Right ventricle myocardium superior (tissue), 1 donor: ENCODE data around the gene SAMD4B. TPM values are rescaled to one million over a fixed set of nuclear protein-coding genes. Genes with fewer than 3 reads are reported as not detected.
"Not testable (repeated sequence)": the region's sequence is repeated elsewhere in the genome, so short reads cannot be mapped to it uniquely, and the experiment has no call there.

Experiments
- ATAC-seq: fragments of 200-7000 bp; cut with Tn5 transposase; one replicate; pipeline ENCODE4 v1.9.1; 2020; ENCODE audit warnings: mild to moderate bottlenecking; ENCODE audit not compliant: poor library complexity
- DNase-seq: peaks from one replicate; pipeline ENCODE4 v3.0.0-alpha.2; 2020
- intact Hi-C: fragments of 100-400 bp; cut with DNase I; formaldehyde crosslinking; loops from one replicate; pipeline ENCODE4 v1.11.2; 2022
- total RNA-seq: library from RNA; stranded (reverse); fragmentation: NEBNext Ultra II Directional; extraction: Animal tissue kit (Norgen Biotek cat#: 25700); gene quantifications from one replicate; pipeline ENCODE4 v1.2.1, GENCODE V29; 2021
- donor health status: DM: no; HTN: yes; CAD: no; lungs with severe emphysema.

SAMD4B gene
- total RNA-seq, 1 donor from 2014 or later: 43.1 TPM

DNA sequence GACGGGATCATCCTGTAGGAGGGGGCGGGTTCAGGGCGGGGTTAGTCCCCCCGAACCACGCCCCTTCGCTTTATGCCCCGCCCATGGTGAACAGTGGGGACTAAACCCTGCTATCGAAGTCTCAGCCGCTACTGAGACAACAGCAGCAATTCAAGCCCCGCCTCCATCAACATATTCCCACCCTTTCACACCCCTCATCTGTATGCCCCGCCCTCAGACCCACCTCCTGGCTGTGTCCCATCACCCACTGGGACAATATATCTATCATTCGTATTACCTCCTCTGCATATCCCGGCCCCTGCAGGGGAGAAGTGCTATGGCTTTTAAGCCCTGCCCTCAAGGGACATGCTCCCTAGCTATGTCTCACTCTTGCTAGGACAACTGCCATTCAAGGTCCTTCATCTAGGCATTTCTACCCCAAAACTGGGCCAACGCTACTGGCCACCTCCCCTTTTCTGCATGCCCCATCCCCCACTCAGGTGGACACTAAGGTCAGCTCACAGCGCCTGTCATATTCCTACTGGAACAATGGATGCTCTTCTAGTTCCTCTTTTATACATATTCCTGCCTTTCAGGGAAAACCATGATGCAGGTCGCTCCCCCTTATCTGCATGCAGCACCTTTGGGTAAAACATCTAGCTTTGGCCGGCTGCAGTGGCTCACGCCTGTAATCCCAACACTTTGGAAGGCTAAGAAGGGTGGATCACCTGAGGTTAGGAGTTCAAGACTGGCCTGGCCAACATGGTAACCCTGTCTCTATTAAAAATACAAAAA lies 33.5 kb upstream of the SAMD4B start:
- intact Hi-C loops: no loop called here
- DNase-seq (no peak), ATAC-seq (no peak)

DNA sequence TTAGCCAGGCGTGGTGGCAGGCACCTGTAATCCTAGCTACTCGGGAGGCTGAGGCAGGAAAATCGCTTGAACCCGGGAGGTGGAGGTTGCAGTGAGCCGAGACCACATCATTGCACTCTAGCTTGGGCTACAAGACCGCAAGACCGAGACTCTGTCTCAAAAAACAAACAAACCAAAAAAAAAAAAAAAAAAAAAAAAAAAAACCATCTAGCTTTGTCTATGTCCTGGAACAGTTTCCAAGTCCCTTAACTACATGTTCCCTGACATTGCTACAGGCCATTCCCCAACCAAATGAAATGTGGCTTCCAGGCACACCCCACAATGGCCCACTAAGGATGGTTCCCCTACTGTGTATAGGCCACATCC lies 32.9 kb upstream of the SAMD4B start:
- intact Hi-C loops, DNase-seq, ATAC-seq: not testable (repeated sequence)

DNA sequence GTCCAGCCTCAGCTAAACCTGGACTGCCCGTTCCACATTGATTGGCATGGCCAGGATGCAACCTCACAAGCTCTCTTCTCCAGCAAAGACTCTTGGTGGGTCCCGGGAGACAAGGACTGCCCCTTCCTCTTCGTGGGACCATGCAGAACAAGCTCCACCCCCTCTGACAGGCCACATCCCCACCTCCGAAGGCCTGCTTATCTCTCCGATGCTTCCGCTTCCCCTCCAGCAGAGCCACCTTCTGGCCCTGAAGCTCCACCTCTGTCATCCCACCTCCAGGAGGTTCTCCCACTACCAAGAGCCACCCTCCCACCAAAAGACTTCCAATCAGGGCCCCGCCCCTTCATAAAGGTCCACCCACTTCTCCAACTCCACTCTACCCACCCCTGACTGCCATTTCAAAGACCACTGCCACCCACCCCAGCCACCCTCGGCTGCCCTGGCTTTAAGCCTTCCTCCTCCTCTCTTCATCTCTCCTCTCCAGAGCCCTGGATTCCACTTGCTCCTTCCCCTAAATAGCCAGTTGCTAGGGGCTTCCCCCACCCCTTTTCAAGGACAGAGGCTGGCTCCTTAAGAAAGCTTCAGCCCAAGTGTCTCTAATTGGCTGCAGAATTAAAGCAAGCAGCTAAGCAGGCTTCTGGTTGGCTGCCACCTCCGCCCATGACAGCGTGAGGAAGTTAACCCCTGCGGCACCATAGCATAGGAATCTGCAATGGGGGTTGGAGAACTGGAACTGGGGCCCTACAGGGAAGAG lies 31.5 kb upstream of the SAMD4B start:
- intact Hi-C loops: no loop called here
- no peak for DNase-seq
- ATAC-seq: no peak

DNA sequence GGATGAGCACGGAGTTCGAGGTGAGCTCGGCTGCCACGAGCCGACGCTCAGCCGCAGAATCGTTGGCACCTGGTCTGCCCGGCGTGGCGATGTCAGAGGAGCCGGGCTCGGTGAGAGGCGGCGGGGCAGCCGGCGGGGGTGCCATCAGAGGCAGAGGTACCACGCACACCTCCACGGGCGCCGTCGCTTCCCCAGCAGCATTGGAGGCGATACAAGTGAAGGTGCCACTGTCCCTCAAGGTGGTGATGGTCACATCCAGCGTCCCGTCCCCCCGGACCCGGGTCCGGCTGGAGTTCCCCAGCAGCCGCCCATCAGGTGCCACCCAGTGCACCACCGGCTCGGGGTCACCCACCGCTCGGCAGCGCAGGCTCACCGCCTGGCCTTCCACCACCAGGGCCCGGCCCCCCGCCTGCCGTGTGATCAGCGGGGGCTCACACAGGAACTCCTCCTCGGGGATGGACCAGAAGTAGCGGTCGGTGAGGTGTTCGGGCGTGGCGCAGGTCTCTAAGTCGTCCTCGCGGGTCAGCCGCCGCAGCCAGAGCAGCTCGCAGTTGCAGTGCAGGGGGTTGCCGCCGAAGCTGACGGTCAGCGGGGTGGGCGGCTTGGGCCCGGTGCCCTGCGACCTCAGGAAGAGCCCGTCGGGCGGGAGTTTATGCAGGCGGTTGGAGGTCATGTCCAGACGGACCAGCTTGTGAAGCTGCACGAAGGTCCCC lies 28.0 kb upstream of the SAMD4B start:
- intact Hi-C loops: no loop called here
- ATAC-seq: no peak
- DNase-seq: no peak

DNA sequence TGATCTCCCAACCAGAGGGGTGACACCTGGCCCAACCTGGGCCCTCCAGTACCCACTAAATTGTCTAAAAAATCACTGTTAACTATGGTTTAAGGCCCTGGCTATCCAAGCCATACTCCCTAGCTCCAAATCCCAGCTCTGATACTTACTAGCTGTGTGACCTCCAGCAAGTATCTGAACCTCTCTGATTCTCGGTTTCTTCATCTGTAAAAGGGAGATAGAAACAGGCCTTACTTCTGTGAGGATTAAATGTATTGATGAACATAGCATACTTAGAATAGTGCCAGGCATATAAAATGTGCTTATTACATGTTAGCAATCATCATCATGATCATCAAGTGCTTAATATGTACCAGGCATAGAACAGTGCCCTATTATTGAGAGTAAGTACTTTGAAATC lies 26.3 kb upstream of the SAMD4B start:
- ATAC-seq (no peak), DNase-seq (no peak)
- intact Hi-C loops: no loop called here

DNA sequence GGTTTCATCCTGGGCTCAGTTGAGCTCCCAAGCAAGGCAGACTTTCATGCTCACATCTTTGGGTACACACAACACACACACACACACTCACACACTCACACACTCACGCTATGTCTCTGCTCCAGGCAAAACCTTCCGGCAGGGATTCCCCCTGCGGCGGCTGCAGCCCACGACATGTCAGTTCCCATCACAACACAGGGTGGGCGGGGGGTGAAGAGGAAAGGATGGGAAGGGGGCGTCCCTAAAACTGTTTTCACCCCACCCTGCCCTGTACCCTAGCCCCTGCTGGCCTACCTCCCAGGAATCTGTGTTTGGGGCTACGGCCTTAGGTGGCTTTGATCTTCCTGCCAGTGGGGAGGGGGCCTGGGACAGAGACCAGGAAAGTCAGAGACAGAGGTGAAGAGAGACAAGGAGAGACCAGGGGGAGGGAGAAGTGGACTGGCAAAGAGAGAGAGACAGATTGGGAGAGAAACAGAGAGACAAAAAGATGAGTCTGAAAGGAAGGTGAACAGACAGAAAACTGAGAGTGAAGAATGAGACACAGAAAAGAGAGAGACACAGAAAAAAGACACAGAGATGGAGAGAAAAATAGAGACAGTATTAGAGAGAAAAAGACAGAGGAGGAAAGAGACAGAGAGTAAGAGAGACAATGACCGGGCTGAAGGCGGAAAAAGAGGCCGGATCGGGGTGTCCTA lies 25.4 kb upstream of the SAMD4B start:
- intact Hi-C loops: no loop called here
- no peak for DNase-seq
- ATAC-seq: no peak

DNA sequence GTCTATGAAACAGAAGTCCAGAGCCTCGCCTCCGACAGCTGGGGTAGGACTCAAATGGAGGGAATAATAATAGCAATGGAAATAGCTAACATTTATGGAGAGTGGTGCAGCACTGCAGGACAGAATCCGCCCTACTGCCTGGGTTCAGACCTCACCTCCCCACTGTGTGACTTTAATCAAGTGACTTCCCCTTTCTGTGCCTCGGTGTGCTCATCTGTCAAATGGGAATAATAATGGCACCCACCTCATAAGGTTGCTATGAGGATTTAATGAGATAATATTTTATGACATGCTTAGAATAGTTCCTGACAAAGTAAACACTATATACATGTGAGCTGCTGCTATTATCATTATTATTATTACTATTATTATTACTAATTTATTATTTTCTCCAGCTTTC lies 24.7 kb upstream of the SAMD4B start:
- no peak for DNase-seq
- intact Hi-C loops: no loop called here
- ATAC-seq: no peak

DNA sequence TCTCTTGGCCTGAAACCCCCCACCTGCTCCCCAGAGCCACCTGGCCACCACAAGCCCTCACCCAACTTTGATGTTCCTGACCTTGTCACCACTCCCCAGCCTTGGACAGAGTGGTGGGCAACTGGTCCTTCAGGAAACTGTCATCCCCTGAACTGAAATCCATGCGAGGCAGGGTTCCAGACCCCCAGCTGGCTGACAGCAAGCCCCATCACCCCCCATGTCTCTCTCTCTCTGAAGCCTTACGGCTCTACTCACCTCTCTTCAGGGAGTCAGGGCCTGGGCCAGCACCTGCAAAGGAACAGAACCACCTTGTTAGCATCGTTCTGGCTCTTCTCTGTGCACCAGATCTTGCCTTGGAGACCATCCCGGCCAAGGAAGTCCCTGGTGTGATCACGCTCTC lies 24.1 kb upstream of the SAMD4B start:
- intact Hi-C loops: no loop called here
- DNase-seq: no peak
- no peak for ATAC-seq

DNA sequence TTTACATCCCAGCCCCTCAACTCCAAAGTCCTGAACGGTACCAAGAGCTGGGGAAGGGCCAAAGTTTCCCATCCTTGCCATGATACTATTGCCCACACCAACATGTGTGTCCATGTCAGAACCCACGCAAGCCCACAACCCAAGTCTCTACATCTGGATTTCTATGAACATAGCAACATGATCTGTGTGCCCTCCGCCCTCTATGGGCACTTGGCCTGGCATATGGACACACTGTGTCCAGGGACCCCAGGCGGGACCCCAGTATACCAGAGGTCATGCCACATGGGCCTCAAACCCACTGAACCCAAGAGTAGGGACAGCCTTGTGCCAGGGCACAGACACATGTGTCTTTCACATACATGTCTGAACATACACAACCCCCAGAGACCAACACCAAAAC lies 23.5 kb upstream of the SAMD4B start:
- intact Hi-C loops: no loop called here
- no peak for ATAC-seq
- DNase-seq: no peak

DNA sequence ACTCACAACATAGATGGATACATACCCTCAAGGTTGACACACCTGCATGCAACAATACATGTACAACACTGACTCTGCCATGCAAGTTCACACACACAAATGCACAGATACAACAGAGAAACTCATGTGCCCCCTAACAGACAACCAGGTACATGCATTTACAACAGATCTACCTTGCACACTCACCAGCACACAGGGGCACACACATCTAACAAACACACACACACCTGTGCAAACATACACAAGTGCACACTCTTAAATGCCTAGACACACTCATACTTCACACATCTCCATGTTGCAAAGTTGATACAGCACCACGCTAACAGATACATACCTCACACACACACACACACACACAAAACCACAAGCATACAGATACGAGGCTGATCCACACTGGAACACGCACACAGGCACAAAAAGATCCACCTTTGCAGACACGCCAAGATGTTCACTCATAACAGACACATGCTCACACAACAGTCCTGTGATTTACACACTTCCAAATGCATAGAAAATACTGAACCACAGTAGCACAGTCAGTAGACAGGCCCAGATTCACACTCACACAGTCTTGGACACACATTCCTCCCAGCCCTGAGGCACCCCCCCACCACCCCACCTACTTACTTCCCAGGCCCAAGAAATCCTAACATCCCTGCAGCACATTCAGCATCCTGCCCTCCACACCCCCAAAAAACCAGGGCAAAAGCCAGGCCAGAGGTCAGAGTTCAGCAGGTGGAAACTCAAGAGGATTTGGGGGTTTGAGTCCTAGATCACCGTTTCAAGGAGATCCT lies 22.9 kb upstream of the SAMD4B start:
- intact Hi-C loops: no loop called here
- DNase-seq: no peak
- ATAC-seq: no peak

DNA sequence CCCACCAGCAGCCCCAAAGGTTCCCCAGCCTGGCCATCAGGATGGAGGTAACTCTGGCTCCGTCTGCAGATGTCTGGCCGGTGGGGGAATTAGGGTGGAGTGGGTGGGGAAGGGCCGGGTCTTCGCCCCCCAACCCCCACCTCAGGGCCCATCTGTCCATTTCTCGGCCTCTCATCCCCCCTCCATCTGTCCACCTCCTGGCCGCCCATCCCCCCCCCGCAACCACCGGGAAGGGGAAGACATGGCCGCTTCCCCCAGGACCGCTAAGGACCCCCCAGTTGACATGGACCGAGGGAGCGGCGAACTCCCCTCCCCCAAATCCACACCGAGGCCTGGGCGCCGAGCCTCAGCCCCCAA lies 22.4 kb upstream of the SAMD4B start:
- no peak for DNase-seq
- no peak for ATAC-seq
- intact Hi-C loops: no loop called here

DNA sequence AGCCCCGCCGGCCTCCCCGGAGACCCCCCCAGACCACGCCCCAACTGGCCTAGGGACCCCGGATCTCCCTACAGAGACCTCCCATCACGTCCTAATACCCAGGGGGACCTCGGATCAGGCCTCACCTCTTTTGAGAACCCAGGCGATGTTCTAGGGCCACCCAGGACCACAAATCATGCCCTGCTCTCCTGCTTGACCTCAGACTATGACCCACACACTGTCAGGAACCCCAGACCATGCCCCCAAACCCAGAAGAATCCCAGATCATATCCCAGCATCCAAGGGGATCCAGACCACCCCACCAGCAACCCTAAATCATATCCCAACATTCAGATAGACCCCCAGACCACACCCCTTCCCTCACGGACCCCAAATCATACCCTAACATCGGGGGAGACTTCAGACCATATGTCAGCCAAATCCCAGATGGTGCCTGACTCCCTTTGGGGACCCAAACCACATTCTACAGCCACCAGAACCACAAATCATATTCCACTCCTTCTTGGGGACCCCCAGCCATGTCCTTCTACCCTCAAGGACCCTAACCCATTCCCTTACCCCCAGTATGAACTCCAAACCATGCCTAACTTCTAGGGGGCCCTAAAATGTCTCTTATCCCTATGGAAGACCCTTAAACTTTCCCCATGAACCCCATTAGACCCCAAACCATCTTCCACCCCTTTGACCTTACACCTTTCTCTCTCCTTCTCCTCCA lies 20.9 kb upstream of the SAMD4B start:
- intact Hi-C loops: no loop called here

DNA sequence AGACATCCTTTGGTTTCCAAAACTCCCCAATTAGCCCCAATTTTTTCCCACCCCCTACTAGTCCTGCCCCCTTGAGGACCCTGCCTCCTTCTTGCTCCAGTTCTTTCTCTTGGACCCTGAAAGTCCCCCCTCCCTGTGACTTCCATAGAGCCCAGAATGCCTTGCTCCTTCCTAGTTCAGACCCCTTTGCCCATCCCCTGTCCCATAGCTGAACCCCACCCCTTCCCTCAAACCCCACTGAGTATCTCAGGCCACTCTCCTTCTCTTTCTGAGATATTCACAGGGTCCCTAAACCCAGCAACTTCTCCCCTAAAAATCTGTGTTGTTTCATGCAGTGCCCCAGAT lies 20.4 kb upstream of the SAMD4B start:
- DNase-seq: no peak
- intact Hi-C loops: no loop called here
- no peak for ATAC-seq

More for the DNA sequence above, 20.9 kb upstream of the SAMD4B start:
- no peak for DNase-seq
- ATAC-seq: no peak

DNA sequence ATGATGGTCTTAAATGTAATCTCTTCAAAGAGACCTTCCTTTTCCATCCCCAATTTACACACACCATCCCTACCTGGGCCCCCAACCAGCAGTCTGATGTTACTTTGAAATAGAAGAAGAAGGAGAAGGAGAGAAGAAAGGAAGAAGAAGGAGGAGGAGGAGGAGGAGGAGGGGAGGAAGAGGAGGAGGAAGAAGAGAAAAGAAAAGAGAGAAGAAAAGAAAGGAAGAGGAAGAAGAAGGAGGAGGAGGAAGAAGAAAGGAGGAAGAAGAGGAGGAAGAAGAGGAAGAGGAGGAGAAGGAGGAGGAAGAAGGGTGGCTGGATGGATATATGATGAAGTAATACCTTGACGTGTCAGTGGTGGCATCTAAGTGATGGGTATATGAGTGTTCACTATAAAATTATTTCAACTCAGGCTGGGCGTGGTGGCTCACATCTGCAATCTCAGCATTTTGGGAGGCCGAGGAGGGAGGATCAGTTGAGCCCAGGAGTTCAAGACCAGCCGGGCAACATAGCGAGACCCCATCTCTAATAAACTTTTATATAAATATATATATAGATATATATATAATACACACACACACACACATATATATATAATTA lies 17.9 kb upstream of the SAMD4B start:
- ATAC-seq: no peak
- intact Hi-C loops: no loop called here
- DNase-seq: no peak

DNA sequence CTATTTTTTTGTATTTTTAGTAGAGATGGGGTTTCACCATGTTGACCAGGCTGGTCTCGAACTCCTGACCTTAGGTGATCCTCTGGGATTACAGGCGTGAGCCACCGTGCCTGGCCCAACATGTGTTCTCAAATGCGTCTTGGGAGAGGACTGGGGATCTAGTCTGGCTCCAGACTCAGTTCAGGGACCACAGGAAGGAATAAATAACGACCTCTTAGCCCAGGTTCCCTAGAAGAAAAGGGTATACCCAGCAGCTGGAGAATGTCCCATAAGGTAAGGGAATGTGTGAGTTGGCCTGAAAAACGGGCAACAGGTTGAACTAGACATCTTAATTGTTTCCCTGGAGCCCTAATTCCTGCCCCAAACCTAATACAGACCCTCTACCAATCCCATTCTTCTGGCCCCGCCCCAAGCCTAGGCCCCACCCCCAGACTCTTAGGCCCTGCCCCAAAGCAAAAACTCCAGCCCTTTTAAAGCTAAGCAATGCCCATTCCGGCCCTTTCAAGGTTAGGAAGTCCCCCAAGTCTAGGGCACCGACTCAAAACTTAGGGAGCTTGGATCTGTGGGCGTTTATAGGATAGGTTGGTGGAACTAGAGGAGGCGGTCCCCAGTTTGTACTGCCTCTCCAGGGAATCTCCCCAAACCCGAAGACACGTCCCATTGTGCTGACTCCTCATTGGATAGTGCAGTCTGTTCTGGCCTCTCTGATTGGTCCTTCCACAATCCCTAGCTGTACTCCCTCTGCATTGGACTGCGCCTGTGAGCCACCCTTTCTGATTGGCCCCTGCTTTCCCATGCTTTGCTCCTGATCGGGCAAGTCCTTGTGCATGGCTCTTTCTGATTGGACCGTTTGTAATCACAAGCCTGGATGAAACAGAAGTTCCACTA lies 16.2 kb upstream of the SAMD4B start:
- DNase-seq (no peak), ATAC-seq (no peak)
- intact Hi-C loops: loop anchor here (5.0 kb wide), 1 partner anchor 204 kb away; no protein-coding TSS in a partner anchor

DNA sequence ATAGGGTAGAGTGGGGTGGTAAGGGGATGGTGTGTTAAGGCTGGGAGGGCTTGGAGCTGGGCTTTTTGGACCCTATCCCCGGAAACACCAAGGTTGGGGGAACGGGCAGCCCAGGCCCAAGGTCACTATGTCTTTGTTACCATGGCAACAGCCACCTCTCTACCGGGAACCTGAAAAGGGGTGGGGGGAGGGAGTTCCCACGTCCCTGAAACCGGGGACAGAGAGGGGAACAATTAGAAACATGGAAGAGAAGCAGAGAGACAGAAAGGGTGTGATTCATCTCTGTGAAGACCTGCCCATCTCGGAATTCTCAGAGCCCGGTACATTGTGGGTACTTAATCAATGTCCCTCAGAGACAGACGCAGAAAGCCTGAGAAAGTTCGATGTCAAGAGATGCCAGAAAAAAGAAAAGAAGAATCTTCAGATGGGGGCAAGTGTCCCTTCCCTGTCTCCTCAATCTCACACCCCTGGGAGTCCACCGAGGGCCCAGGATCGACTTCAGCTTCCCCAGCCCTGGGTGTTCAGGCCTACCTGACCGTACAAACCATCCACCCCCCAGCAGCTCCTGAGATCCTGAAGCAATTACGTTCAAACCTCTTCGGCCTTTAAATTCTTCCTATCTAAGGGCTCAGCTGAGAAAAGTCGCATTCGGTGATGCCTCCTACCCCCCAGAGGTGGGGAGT lies 14.7 kb upstream of the SAMD4B start:
- intact Hi-C loops: loop anchor here (5.0 kb wide), 1 partner anchor 205 kb away; no protein-coding TSS in a partner anchor
- DNase-seq (no peak), ATAC-seq (no peak)
